Uterus (tissue), 4 donors: ENCODE measurements around the gene NPTXR. TPM values are rescaled to one million over a fixed set of nuclear protein-coding genes. Genes with fewer than 3 reads are reported as not detected.

Experiments
- DNase-seq, 2 donors: peaks; one replicate each; pipeline ENCODE4 v3.0.0-alpha.2; 2019 to 2020
- H3K27ac ChIP-seq, 2 donors: fragments of 200-600 bp; sonication (generic); 1 replicate in 1 of 2; 2 replicates in 1 of 2; pipeline ENCODE4 v1.5.1; 2016 to 2018
- H3K27me3 ChIP-seq, 2 donors: fragments of 200-600 bp; sonication (generic); one replicate each; pipeline ENCODE4 v1.5.1; 2018 to 2019; ENCODE audit warnings: control low read depth in 1 of 2
- H3K36me3 ChIP-seq, 2 donors: fragments of 200-600 bp; sonication (generic); one replicate each; pipeline ENCODE4 v1.5.1; 2019; ENCODE audit warnings: control low read depth in 1 of 2
- H3K4me1 ChIP-seq, 2 donors: fragments of 200-600 bp; sonication (generic); one replicate each; pipeline ENCODE4 v1.5.1; 2018 to 2019; ENCODE audit warnings: control low read depth in 1 of 2
- H3K4me3 ChIP-seq, 2 donors: fragments of 200-600 bp; sonication (generic); 1 replicate in 1 of 2; 2 replicates in 1 of 2; pipeline ENCODE4 v1.5.1; 2018 to 2019; ENCODE audit warnings: mild to moderate bottlenecking in 1 of 2
- H3K9me3 ChIP-seq, 2 donors: fragments of 200-600 bp; sonication (generic); one replicate each; pipeline ENCODE4 v1.5.1; 2019; ENCODE audit warnings: control low read depth in 1 of 2
- CTCF ChIP-seq, 4 experiments: fragments of 200-600 bp in 2 of 4; fragments of 450-650 bp in 2 of 4; sonication (generic) in 2 of 4; IDR thresholded peaks; one replicate each; pipeline ENCODE4 v1.5.1; 2016 to 2019; ENCODE audit warnings: antibody characterized with exemption in 4 of 4, mild to moderate bottlenecking in 2 of 4, moderate library complexity in 1 of 4
- POLR2A ChIP-seq, 2 donors: fragments of 450-650 bp; IDR thresholded peaks; one replicate each; pipeline ENCODE4 v1.6.1; 2016; ENCODE audit warnings: antibody characterized with exemption in 2 of 2, mild to moderate bottlenecking in 1 of 2, moderate library complexity in 1 of 2
- intact Hi-C: fragments of 100-400 bp; cut with DNase I; formaldehyde crosslinking; loops from one replicate; pipeline ENCODE4 v1.15.1; 2023; ENCODE audit warnings: low total_unique reads
- total RNA-seq, 4 donors: library from RNA; depleted of rRNA in 3 of 4; stranded (reverse); fragments of >200 nt in 3 of 4; gene quantifications; one replicate each; pipeline versions ENCODE4 v1.1.0 to v1.2.4, GENCODE V29; 2014 to 2023
- donor health status: DM: yes; HTN: yes; CAD: no.

NPTXR gene
- total RNA-seq, 4 donors from 2014 or later, result 1.8 to 24.1 (median 10.0) TPM

- Histone ChIP-seq H3K27me3 (no peaks in the 10 kb centered on the region), H3K27ac (no peak overlapping the region), H3K4me3 (no peak overlapping the region), H3K9me3 (no peaks in the 10 kb centered on the region), H3K36me3 (no peaks in the 10 kb centered on the region), H3K4me1 (no peaks in the 10 kb centered on the region)
- no peak for TF ChIP-seq POLR2A (IDR thresholded peaks at IDR 0.05)
- no peak for TF ChIP-seq CTCF (IDR thresholded peaks at IDR 0.05)
- DNase-seq, result no peak
- intact Hi-C loops, result no loop called here
These were observed 8.7 kb upstream of the NPTXR start for GRCh38 chr22:38852522-38852921.

- Histone ChIP-seq H3K9me3 (no peaks in the 10 kb centered on the region), H3K4me1 (no peaks in the 10 kb centered on the region), H3K27me3 (no peaks in the 10 kb centered on the region), H3K36me3 (no peaks in the 10 kb centered on the region), H3K4me3 (no peak overlapping the region), H3K27ac (no peak overlapping the region)
- TF ChIP-seq CTCF (IDR thresholded peaks at IDR 0.05), result no peak
- TF ChIP-seq POLR2A (IDR thresholded peaks at IDR 0.05), result no peak
- no peak for DNase-seq
- intact Hi-C loops, result no loop called here
These were observed 7.4 kb upstream of the NPTXR start for GRCh38 chr22:38850941-38851849.

GRCh38 chr22:38850399-38850798 is 6.6 kb upstream of the NPTXR start:
- no peaks in the 10 kb centered on the region for H3K27me3 ChIP-seq
- H3K4me3 ChIP-seq, result no peak overlapping the region
- H3K36me3 ChIP-seq, result no peaks in the 10 kb centered on the region
- no peak overlapping the region for H3K27ac ChIP-seq
- no peak for DNase-seq
- H3K9me3 ChIP-seq, result no peaks in the 10 kb centered on the region
- no peak for TF ChIP-seq POLR2A (IDR thresholded peaks at IDR 0.05)
- TF ChIP-seq CTCF (IDR thresholded peaks at IDR 0.05), result no peak
- intact Hi-C loops, result no loop called here
- H3K4me1 ChIP-seq, result no peaks in the 10 kb centered on the region

- no peaks in the 10 kb centered on the region for H3K9me3 ChIP-seq
- DNase-seq, result no peak
- no peaks in the 10 kb centered on the region for H3K27me3 ChIP-seq
- no peak overlapping the region for H3K27ac ChIP-seq
- intact Hi-C loops, result no loop called here
- no peaks in the 10 kb centered on the region for H3K4me1 ChIP-seq
- TF ChIP-seq POLR2A (IDR thresholded peaks at IDR 0.05), result no peak
- no peak for TF ChIP-seq CTCF (IDR thresholded peaks at IDR 0.05)
- no peak overlapping the region for H3K4me3 ChIP-seq
- H3K36me3 ChIP-seq, result no peaks in the 10 kb centered on the region
These were observed 6.0 kb upstream of the NPTXR start for GRCh38 chr22:38849811-38850210.

- no peak for DNase-seq
- Histone ChIP-seq H3K27ac (no peak overlapping the region), H3K4me1 (peaks cover 0 to 10% of the 10 kb centered on the region in 2 donors), H3K4me3 (no peak overlapping the region), H3K9me3 (no peaks in the 10 kb centered on the region), H3K36me3 (no peaks in the 10 kb centered on the region), H3K27me3 (no peaks in the 10 kb centered on the region)
- TF ChIP-seq CTCF (IDR thresholded peaks at IDR 0.05) (no peak), POLR2A (IDR thresholded peaks at IDR 0.05) (no peak)
- intact Hi-C loops, result no loop called here
These were observed 2.6 kb upstream of the NPTXR start for GRCh38 chr22:38846412-38846811.
